Activated CD4-positive, alpha-beta T cell treated with anti-CD3 and anti-CD28 coated beads, Interleukin-2, amount 50 U/mL, for 16 hours (primary cell): ENCODE data around the gene HTT.
"Not testable (repeated sequence)": the region's sequence is repeated elsewhere in the genome, so short reads cannot be mapped to it uniquely, and the experiment has no call there.

Source experiments
- DNase-seq: peaks from one replicate; pipeline ENCODE4 v3.0.0-alpha.2; 2020

Gene HTT

DNA sequence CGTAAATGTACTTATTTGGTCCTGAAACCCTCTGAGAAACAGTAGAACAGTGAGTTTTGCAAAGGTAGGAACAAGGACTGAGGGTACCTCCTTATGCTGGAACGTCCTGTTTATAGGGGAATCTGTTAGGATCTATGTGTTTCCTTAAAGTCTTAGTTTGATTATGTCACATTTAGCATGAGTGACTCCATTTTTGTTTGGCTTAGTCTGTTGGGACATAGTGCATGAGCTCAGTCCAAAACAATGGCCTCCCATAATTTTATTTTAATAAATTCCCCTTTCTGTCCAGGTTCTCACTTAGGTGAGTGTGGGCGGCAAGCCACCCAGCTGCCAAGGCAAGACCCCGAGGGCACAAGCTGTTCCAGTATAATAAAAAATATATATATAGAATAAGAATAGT is 27.9 kb upstream of the HTT start:
- DNase-seq, result no peak

DNA sequence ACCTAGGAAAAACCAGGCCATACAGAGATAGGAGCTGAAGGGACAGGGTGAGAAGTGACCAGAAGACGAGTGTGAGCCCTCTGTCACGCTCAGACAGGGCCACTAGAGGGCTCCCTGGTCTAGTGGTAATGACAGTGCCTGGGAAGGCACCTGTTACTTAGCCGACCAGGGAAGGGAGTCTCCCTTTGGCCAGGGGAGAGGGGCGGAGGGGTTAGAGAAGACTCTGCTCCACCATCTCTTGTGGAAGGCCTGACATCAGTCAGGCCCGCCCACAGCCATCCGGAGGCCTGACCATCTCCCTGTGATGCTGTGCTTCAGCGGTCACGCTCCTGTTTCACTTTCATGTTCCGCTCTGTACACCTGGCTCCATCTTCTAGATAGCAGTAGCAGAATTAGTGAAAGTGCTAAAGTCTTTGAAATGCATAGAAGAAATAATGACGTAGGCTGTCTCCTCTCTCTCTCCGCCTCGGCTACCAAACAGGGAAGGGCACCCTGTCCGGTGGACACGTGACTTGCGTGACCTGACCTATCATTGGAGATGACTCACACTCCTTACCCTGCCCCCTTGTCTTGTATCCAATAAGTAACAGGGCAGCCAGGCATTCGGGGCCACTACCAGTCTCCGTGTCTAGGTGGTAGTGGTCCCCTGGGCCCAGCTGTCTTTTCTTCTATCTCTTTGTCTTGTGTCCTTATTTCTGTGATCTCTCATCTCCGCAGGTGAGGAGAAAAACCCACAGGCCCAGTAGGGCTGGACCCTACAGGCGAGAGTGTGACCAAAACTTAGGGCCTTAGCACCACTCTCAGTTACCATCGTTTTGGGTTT is 26.8 kb upstream of the HTT start:
- DNase-seq, result peak; percentile 82

GRCh38 chr4:3051141-3051897 is 23.2 kb upstream of the HTT start:
- DNase-seq, result not testable (repeated sequence)

- DNase-seq, result no peak
Measured at GRCh38 chr4:3054169-3054759, 20.2 kb upstream of the HTT start.

DNA sequence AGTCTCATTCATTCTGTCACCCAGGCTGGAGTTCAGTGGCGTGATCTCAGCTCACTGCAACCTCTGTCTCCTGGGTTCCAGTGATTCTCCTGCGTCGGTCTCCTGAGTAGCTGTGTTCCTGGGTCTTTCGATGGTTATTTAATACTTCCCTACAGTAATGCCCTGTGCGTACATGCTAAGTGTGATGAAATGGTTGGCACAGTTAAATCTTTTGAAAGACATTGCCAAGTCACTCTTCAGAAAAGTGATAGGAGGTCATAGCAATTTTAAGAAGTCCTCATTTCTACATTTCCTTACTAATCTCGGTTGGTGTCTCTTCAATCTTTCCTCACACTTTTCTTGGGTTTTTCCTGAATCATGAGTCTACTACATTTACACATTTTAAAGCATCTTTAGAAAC is 14.5 kb upstream of the HTT start:
- DNase-seq, result no peak

DNA sequence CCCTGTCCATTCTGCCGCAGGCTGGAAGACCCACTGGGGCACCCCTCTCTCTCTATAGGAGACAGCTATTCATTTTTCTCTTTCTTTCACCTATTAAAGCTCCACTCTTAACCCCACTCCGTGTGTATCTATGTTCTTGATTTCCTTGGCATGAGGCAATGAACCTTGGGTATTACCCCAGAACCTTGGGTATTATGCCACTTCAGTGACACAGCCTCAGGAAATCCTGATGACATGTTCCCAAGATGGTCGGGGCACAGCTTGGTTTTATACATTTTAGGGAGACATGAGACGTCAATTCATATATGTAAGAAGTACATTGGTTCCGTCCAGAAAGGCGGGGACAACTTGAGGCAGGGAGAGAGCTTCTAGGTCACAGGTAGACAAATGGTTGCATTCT is 13.5 kb upstream of the HTT start:
- DNase-seq, result no peak

- DNase-seq, result no peak
Measured at GRCh38 chr4:3062471-3062870, 12.0 kb upstream of the HTT start.

DNA sequence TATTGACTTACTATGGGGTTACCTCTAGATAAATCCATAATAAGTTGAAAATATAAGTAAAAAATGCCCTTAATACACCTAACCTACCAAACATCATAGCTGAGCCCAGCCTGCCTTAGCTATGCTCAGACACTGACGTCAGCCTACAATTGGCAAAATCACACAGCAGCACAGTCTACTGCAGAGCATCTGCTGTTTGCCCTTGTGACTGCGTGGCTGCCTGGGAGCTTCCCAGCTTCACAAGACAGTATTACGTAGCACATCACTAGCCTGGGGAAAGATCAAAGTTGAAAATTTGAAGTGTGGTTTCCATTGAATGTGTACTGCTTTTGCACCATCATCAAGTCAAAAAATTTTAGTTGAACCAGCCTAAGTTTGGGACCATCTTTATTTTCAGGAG is 8.9 kb upstream of the HTT start:
- DNase-seq, result no peak

- no peak for DNase-seq
Measured at GRCh38 chr4:3066836-3067400, 7.6 kb upstream of the HTT start.

- DNase-seq, result no peak
Measured at GRCh38 chr4:3067473-3068001, 6.9 kb upstream of the HTT start.

- DNase-seq, result no peak
Measured at GRCh38 chr4:3069661-3070199, 4.8 kb upstream of the HTT start.

- no peak for DNase-seq
Measured at GRCh38 chr4:3070709-3071500, 3.6 kb upstream of the HTT start.

DNA sequence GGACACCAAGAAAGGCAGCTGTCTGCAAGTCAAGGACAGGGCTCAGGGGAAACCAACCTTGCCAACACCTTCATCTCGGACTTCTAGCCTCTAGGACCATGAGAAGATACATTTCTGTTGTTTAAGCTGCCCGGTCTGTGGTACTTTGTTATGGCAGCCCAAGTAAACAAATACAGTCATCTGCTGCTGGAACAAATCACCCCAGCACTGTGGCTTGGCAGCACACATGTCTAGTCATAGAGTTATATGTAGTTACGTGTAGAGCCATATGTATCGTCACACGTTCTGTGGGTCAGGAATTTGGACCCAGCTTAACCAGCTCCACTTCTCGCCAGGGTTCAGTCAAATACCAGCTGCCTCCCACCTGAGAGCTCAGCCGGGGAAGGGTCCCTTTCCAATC is 2.7 kb upstream of the HTT start:
- DNase-seq, result no peak

DNA sequence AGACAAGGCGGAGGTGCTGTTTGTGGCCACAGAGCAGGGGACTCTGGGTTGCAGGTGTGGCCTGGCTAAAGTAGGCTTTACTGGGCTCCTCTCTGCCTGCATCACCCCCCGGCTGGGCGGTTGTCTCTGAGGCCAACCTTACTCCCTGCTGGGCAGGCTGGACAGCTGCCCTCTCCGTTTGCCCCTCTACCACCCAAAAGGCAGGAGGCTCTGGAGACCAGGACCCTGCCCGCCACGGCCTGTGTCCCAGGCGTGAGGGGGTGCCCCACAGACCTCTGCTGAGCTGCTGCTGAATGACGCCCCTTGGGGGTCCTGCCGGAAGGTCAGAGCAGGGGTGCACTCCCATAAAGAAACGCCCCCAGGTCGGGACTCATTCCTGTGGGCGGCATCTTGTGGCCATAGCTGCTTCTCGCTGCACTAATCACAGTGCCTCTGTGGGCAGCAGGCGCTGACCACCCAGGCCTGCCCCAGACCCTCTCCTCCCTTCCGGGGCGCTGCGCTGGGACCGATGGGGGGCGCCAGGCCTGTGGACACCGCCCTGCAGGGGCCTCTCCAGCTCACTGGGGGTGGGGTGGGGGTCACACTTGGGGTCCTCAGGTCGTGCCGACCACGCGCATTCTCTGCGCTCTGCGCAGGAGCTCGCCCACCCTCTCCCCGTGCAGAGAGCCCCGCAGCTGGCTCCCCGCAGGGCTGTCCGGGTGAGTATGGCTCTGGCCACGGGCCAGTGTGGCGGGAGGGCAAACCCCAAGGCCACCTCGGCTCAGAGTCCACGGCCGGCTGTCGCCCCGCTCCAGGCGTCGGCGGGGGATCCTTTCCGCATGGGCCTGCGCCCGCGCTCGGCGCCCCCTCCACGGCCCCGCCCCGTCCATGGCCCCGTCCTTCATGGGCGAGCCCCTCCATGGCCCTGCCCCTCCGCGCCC is 1.1 kb upstream of the HTT start:
- no peak for DNase-seq

DNA sequence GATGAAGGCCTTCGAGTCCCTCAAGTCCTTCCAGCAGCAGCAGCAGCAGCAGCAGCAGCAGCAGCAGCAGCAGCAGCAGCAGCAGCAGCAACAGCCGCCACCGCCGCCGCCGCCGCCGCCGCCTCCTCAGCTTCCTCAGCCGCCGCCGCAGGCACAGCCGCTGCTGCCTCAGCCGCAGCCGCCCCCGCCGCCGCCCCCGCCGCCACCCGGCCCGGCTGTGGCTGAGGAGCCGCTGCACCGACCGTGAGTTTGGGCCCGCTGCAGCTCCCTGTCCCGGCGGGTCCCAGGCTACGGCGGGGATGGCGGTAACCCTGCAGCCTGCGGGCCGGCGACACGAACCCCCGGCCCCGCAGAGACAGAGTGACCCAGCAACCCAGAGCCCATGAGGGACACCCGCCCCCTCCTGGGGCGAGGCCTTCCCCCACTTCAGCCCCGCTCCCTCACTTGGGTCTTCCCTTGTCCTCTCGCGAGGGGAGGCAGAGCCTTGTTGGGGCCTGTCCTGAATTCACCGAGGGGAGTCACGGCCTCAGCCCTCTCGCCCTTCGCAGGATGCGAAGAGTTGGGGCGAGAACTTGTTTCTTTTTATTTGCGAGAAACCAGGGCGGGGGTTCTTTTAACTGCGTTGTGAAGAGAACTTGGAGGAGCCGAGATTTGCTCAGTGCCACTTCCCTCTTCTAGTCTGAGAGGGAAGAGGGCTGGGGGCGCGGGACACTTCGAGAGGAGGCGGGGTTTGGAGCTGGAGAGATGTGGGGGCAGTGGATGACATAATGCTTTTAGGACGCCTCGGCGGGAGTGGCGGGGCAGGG is 568 bp downstream of the HTT start:
- DNase-seq, result peak; percentile 73

DNA sequence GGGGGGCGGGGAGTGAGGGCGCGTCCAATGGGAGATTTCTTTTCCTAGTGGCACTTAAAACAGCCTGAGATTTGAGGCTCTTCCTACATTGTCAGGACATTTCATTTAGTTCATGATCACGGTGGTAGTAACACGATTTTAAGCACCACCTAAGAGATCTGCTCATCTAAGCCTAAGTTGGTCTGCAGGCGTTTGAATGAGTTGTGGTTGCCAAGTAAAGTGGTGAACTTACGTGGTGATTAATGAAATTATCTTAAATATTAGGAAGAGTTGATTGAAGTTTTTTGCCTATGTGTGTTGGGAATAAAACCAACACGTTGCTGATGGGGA is 1.1 kb downstream of the HTT start:
- DNase-seq, result no peak

- peak; percentile 69 for DNase-seq
Measured at GRCh38 chr4:3077796-3078195, 3.3 kb downstream of the HTT start.

- no peak for DNase-seq
Measured at GRCh38 chr4:3079694-3080123, 5.2 kb downstream of the HTT start.

- DNase-seq, result no peak
Measured at GRCh38 chr4:3082925-3083515, 8.5 kb downstream of the HTT start.

- DNase-seq, result no peak
Measured at GRCh38 chr4:3083732-3084131, 9.3 kb downstream of the HTT start.
